Fibroblast of lung (primary cell): ENCODE results near the gene ADAMTSL1.

Experiments used
- EZH2 ChIP-seq: IDR thresholded peaks from 2 replicates; pipeline ENCODE4 v1.5.1; 2012; ENCODE audit warnings: low read length, control low read depth, mild to moderate bottlenecking; ENCODE audit errors: missing control alignments
- TF ChIP-seq, protein P1 (sequence below), 2 donors: IDR thresholded peaks in 1 of 2; conservative IDR thresholded peaks in 1 of 2; 1 replicate in 1 of 2; 2 replicates in 1 of 2; pipeline ENCODE4 v1.5.1; 2011 to 2012; ENCODE audit warnings: low read length in 2 of 2, control low read depth in 1 of 2, inconsistent platforms in 1 of 2, low read depth in 1 of 2, mild to moderate bottlenecking in 1 of 2

DNA sequence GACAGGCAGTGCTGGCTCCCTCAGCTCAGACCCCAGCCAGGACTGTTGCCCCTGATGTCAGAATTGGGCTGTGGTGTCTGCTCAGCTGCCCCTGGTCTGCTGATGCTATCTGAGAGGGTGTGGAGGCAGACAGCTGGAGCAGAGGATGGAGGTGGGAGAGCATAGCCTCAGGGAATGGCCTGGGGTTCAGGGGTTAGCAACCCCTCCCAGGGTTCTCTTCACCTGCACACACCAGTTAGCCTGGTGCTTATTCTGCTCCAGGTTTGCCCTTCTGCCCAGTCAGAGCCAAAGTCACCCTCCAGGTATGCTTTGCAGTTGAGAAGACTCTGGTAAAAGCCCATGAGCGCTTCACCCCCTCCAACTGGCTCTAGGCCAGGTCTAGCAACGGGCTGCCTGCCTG lies 449.2 kb downstream of the ADAMTSL1 start:
- TF ChIP-seq, protein P1, sequence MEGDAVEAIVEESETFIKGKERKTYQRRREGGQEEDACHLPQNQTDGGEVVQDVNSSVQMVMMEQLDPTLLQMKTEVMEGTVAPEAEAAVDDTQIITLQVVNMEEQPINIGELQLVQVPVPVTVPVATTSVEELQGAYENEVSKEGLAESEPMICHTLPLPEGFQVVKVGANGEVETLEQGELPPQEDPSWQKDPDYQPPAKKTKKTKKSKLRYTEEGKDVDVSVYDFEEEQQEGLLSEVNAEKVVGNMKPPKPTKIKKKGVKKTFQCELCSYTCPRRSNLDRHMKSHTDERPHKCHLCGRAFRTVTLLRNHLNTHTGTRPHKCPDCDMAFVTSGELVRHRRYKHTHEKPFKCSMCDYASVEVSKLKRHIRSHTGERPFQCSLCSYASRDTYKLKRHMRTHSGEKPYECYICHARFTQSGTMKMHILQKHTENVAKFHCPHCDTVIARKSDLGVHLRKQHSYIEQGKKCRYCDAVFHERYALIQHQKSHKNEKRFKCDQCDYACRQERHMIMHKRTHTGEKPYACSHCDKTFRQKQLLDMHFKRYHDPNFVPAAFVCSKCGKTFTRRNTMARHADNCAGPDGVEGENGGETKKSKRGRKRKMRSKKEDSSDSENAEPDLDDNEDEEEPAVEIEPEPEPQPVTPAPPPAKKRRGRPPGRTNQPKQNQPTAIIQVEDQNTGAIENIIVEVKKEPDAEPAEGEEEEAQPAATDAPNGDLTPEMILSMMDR (conservative IDR thresholded peaks at IDR 0.05 in 1 of 2, IDR thresholded peaks at IDR 0.05 in 1 of 2; ENCODE audit: low read depth in 1 of 2, low read length in 2 of 2): no peak
- no peak for TF ChIP-seq EZH2
